KMS-11 (cell line): ENCODE data around the gene MDFI.

Experiments
- H2AFZ ChIP-seq: fragments of 200-600 bp; sonication (generic); 2 replicates; pipeline ENCODE4 v1.6.1; 2016; ENCODE audit warnings: antibody characterized with exemption, mixed run types, low read depth
- H3K27ac ChIP-seq: fragments of 200-600 bp; sonication (generic); 2 replicates; pipeline ENCODE4 v1.6.1; 2016; ENCODE audit warnings: mild to moderate bottlenecking, mixed run types
- H3K27me3 ChIP-seq: fragments of 200-600 bp; sonication (generic); 2 replicates; pipeline ENCODE4 v1.6.1; 2017; ENCODE audit warnings: mild to moderate bottlenecking, low read depth, mixed run types, moderate library complexity; ENCODE audit not compliant: insufficient read depth
- H3K36me3 ChIP-seq: fragments of 200-600 bp; sonication (generic); 2 replicates; pipeline ENCODE4 v1.6.1; 2017; ENCODE audit warnings: mild to moderate bottlenecking, mixed run types; ENCODE audit not compliant: insufficient read depth
- H3K4me1 ChIP-seq: fragments of 200-600 bp; sonication (generic); 2 replicates; pipeline ENCODE4 v1.6.1; 2016; ENCODE audit warnings: mild to moderate bottlenecking, low read depth, mixed run types; ENCODE audit not compliant: poor library complexity, severe bottlenecking
- H3K4me2 ChIP-seq: fragments of 200-600 bp; sonication (generic); 2 replicates; pipeline ENCODE4 v1.7.0; 2016; ENCODE audit warnings: mild to moderate bottlenecking, mixed run types
- H3K4me3 ChIP-seq: fragments of 200-600 bp; sonication (generic); IDR thresholded peaks from 2 replicates; pipeline ENCODE4 v1.6.1; 2017; ENCODE audit warnings: low read depth, low read length, mixed read lengths; ENCODE audit not compliant: insufficient read depth
- H3K79me2 ChIP-seq: fragments of 200-600 bp; sonication (generic); 2 replicates; pipeline ENCODE4 v1.6.1; 2016; ENCODE audit warnings: low read depth, mixed run types; ENCODE audit not compliant: insufficient read depth
- H3K9ac ChIP-seq: fragments of 200-600 bp; sonication (generic); 2 replicates; pipeline ENCODE4 v1.6.1; 2016; ENCODE audit warnings: mild to moderate bottlenecking, mixed run types
- H4K20me1 ChIP-seq: fragments of 200-600 bp; sonication (generic); 2 replicates; pipeline ENCODE4 v1.6.1; 2016; ENCODE audit warnings: mild to moderate bottlenecking, mixed run types; ENCODE audit not compliant: insufficient read depth
- CTCF ChIP-seq: fragments of 200-600 bp; sonication (generic); conservative IDR thresholded peaks from 2 replicates; pipeline ENCODE4 v1.6.1; 2017; ENCODE audit warnings: low read depth, mild to moderate bottlenecking, antibody characterized with exemption, low read length, moderate library complexity, mixed read lengths

The MDFI gene

GRCh38 chr6:41683273-41683522 is 44.9 kb downstream of the MDFI start:
- H3K4me3 ChIP-seq: no peak overlapping the region
- H3K4me2 ChIP-seq: no peak overlapping the region
- no peak overlapping the region for H3K27ac ChIP-seq
- H3K9ac ChIP-seq: no peak overlapping the region
- no peaks in the 10 kb centered on the region for H3K36me3 ChIP-seq
- H3K4me1 ChIP-seq: peaks cover 4% of the 10 kb centered on the region
- no peak for TF ChIP-seq CTCF
- H3K27me3 ChIP-seq: no peaks in the 10 kb centered on the region
- no peaks in the 10 kb centered on the region for H3K79me2 ChIP-seq
- no peak overlapping the region for H2AFZ ChIP-seq
- H4K20me1 ChIP-seq: no peaks in the 10 kb centered on the region

DNA sequence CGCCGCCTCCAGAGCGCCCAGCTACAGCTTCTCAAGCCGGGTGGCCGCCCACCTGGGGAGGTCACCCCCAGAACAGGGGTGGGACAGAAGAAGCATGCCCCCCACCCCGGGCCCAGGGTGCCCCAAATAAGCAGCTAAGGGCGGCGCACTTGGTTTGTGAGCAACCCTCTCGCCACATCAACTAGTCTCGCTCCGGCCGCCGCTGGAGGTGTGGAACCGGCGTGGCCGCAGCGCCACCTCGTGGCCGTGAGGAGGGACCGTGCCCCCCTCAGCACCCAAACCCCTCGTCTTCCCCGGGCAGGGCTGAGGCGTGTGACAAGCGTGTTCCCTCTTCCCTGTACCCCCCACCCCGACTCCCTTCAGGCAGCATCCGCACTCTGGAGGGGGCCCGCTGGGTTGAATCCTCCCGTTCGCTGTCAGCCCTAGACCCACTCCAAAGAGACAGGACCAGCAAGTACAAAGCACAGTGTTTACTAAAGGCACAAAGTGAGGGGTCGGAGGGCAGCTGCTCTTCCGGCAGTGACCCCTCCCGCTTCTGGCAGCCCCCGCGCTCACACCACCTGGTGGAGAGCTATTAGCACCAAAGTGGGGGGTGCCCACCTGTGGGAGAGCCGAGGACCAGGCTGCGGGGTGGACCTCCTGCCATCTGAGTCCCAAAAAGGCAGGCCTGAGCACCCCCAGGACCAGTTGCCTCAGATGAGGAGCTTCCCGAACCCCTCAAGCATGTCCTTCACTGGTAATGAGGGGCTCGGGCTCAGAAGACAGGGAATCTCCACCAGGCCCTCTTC is 45.4 kb downstream of the MDFI start:
- H3K27me3 ChIP-seq: no peaks in the 10 kb centered on the region
- H3K4me3 ChIP-seq: no peak overlapping the region
- no peaks in the 10 kb centered on the region for H3K36me3 ChIP-seq
- H3K27ac ChIP-seq: no peak overlapping the region
- no peaks in the 10 kb centered on the region for H3K79me2 ChIP-seq
- peaks cover 6% of the 10 kb centered on the region for H3K4me1 ChIP-seq
- H4K20me1 ChIP-seq: no peaks in the 10 kb centered on the region
- TF ChIP-seq CTCF: peak; percentile 63
- H3K4me2 ChIP-seq: no peak overlapping the region
- no peak overlapping the region for H3K9ac ChIP-seq
- H2AFZ ChIP-seq: no peak overlapping the region

DNA sequence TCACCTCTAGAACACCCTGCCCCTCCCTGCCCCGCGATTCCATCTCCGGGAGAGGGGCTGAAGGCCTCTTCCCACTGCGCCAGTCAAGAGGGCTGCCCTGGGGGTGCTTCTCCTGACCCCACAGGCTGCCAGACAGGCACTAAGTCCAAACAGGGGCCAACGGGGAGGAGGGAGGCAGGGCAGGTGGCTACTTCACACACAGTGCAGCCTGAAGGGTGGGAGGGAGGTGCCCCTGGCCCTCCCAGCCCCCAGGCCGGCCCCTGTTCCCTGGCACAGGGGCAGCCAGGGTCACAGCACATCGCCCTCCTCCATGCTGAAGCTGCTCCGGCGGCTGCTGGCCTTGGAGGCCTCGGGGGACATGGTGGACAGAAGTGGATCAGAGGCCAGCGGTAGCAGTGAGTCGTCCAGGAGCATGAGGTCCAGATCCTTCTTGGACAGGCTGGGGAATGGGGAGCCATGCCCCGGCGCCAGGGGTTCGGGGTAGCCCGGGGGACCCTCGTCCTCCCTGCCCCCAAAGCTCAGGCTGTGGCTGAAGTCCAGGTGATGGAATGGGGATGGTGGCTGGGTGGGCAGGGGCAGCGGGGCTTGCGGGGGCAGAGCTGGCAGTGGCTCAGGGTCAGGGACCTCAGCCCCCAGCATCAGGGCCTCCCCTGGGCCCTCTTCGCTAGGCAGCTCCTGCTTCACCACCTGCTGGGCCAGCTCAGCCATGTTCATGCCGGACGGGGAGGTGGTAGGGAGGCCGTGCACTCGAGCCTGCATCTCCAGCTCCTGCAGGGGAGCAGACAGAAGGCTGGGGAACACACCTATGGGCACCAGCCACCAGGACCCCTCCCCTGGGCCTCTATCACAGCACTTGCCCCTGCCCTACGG is 46.3 kb downstream of the MDFI start:
- Histone ChIP-seq H3K4me1 (peaks cover 15% of the 10 kb centered on the region), H3K79me2 (no peaks in the 10 kb centered on the region), H3K4me2 (no peak overlapping the region), H3K27ac (no peak overlapping the region), H3K36me3 (no peaks in the 10 kb centered on the region), H3K9ac (no peak overlapping the region), H4K20me1 (no peaks in the 10 kb centered on the region), H2AFZ (no peak overlapping the region), H3K4me3 (no peak overlapping the region), H3K27me3 (no peaks in the 10 kb centered on the region)
- TF ChIP-seq CTCF: no peak

DNA sequence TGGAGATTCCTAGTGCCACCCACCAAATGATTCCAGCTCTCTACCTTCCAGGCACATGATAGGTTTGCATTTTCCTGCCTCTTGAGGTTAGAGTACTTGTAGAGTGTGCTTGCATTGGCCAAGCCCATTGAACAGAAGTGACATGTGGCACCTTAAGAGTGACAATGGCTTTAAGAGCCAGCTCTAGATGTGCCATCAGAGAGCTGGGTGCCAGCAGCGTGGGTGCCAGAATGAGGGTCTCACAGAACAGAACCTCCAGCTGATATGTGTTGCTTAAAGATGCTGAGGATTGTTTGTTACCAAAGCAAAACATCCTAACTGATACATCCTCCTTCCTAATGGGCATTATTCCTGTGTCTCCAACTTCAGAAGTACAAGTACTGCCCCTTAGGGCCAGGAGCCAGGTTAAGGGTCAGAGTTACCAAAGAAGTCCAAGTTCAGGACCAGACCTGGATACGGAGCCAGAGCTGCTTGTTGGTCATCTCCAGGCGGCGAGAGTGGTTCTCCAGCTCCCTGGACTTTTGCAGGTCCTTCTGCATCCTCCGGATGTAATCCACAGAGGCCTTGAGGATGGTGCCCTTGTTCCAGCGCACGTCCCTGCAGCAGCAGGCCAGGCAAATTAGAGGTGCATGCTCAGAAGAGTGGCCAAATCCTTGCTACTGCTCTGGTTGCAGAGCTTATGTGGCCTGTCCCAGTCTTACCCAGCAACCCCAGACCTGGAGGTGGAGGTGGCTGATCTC is 47.5 kb downstream of the MDFI start:
- H4K20me1 ChIP-seq: no peaks in the 10 kb centered on the region
- no peak overlapping the region for H3K4me3 ChIP-seq
- H3K27ac ChIP-seq: no peak overlapping the region
- TF ChIP-seq CTCF: no peak
- no peak overlapping the region for H3K9ac ChIP-seq
- no peaks in the 10 kb centered on the region for H3K27me3 ChIP-seq
- no peak overlapping the region for H3K4me2 ChIP-seq
- no peaks in the 10 kb centered on the region for H3K79me2 ChIP-seq
- no peak overlapping the region for H2AFZ ChIP-seq
- no peaks in the 10 kb centered on the region for H3K36me3 ChIP-seq
- peaks cover 17% of the 10 kb centered on the region for H3K4me1 ChIP-seq
